GM18868 (cell line): ENCODE data around the gene KIF18A.

ENCODE experiments used
- ATAC-seq: cut with Tn5 transposase; IDR thresholded peaks from one replicate; pipeline ENCODE4 v1.9.1; 2021; ENCODE audit warnings: mild to moderate bottlenecking, moderate library complexity; ENCODE audit not compliant: unreplicated experiment

KIF18A gene

DNA sequence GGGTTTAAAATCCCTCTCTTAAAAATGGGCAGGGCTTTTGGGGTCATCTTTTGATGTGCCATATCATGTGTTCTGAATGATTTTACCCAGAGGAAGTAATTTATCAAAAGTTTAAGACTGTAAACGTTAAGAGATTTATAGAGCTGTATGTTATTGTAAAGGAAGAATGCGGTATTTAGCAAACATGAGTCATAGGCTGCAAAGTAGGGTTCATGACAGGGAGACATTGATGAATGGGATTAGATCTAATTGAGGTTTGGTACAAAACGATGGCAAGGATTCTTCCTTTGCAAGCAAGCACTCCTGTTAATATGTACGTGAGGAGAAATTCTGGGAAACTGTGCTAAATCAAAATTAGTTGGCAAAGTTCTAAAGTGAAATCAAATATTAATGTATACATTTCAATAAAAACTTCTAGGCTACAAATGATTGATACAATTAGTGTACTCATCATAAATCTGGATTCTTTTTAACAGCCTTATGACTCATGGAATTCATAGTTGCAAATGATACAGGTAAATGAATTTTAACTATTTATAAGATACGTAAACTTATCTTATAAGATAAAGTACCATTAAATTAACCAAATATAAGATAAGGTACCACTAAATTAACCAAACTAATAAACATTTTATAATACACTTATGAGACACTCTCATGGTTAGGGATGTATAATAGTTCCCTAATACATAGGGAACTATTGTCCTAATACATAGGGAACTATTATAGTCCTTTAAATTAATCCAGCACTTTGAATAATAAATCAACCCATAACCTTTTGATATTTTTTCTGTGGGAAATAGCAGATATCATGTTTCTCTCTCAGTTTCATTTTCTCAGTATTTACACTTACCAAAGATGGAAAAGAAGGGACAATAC lies 58.4 kb downstream of the KIF18A start:
- ATAC-seq: no peak

DNA sequence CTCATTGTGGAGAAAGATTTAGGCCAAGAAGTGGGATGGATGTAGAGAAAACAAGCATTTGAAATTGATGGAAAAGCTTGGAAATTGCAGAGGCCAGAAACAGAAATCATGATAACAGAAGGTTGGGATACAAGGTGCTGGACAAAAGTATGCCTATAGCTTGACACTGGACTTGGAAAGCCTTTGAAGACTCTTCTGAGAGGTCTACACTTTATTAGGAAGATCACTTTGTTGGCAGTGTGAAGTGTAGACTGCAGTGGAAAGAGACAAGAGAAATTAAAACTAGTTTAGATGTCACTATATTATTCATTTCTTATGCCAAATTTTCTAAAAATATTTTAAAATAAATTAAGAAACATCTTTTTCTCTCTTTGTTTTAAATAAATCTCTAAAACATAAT lies 59.1 kb downstream of the KIF18A start:
- ATAC-seq: no peak

- ATAC-seq: no peak
Observed at GRCh38 chr11:28043930-28044709, 63.8 kb downstream of the KIF18A start.

DNA sequence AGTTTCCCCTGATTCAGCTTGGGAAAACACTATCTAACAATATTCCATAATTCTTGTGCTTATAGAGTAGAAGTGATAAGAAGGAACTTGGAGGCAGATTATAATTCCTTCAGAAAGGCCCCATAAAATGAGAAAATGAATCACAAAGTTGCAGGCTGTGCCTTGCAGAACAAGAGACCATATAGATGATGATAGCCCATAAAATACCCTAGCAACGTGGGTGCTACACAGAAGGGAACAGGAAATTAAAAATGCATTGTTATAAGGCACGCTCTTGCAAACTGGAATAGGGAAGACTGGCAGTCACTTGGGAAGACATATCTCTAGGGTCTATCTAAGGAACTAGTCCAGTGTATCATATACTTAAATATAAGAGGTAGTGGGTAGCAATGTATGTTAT lies 67.6 kb downstream of the KIF18A start:
- no peak for ATAC-seq

DNA sequence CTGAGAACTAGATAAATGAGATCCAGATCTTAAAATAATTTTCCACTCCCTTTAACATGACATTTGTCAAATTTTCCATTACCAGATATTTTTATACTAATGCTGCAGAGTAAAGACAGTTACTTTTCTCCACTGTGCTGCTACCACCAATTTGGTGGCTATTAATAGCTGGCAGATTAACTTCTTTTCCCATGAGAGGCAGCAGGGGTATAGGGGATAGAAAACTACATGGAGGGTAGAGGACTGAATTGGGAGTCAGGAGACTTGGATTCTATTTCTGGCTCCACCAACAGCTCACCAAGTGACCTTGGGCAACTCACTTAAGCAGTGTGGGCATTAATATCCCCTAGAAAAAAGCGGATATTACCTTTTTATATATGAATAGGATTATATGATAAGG lies 69.2 kb downstream of the KIF18A start:
- no peak for ATAC-seq

DNA sequence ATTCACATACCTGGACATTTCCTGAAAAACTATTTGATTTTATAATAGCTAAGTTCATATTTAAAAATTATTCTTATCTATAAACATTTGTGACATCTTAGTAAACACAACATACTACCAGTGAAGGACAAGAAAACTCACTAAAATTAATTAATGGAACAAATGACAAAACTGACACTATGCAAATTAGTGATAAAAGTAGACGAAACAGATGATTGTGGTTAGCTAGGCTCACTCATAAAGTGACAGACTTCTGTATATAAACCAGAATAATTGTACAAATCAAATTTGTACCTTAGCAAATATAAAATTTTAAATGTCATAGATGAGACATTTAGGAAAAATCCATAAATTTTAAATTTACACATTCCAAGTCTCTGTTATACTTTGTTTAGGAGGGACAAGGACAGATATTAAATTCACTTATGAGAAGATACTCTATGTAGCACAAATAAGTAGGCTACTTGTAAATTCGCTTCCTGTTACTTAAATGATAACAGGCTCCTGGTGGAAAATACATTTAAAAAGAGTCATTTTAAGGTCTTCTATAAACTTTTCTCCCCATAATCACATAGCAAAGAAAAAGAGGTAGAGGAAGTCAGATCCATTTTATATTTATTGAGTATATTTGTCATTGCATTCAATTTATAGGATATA lies 81.2 kb downstream of the KIF18A start:
- ATAC-seq: peak; percentile 79

GRCh38 chr11:28017816-28018215 lies 90.1 kb downstream of the KIF18A start:
- no peak for ATAC-seq

- no peak for ATAC-seq
Observed at GRCh38 chr11:28011813-28012212, 96.1 kb downstream of the KIF18A start.

- no peak for ATAC-seq
Observed at GRCh38 chr11:28009996-28010395, 98.0 kb downstream of the KIF18A start.

DNA sequence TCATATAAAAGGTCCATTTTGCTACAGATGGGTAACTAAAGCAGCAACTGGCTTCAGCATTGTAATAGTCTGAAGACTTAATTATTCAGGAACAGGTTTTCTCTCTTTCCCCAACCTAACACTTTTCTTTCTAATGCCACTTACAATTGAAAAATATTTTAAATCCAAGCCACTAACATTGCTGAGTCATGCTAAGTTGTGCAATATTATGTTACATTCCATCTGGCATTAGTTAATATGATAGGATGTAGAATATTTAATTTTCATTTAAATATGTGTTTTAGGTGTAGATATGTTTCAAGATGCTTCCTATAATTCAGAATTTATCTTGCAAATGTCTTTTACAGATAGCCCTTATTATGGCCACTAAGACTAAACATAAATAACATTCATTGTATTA lies 98.6 kb downstream of the KIF18A start:
- ATAC-seq: no peak

- no peak for ATAC-seq
Observed at GRCh38 chr11:28003615-28004014, 104.3 kb downstream of the KIF18A start.

DNA sequence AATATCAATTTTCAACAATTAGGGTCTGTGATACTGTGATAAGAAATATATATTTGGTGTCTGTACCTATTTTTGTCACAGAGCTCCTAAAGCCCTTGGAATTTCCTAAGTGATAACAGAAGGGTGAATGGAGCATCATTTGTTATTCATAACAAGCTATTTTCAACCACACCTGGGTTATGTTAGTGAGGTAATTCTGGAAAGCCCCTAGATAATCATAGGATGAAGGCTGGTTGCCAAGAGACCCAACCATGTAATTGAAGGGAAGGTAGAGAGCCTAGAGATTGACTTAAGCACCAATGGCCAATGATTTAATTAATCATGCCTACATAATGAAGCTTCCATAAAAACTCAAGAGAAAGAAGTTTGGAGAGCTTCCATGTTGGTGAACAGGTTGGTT lies 109.4 kb downstream of the KIF18A start:
- ATAC-seq: peak; percentile 54

GRCh38 chr11:27997344-27997743 lies 110.6 kb downstream of the KIF18A start:
- ATAC-seq: no peak

DNA sequence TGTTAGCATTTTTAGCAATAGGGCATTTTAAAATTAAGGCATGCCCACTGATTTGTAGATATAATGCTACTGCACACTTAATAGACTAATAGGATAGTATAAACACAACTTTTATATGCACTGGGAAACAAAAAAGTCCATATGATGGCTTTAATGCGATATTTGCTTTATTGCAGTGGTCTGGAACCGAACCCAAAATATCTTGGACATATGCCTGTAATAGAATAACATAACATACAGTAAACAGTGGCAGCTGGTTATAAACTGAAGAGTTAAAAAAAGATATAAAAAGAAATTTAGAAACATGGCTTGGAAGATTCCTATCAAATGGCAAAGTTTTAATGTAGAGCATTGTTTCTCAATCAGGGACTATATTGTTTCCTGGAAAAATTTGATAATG lies 111.9 kb downstream of the KIF18A start:
- no peak for ATAC-seq

GRCh38 chr11:27995083-27995482 lies 112.9 kb downstream of the KIF18A start:
- ATAC-seq: no peak

DNA sequence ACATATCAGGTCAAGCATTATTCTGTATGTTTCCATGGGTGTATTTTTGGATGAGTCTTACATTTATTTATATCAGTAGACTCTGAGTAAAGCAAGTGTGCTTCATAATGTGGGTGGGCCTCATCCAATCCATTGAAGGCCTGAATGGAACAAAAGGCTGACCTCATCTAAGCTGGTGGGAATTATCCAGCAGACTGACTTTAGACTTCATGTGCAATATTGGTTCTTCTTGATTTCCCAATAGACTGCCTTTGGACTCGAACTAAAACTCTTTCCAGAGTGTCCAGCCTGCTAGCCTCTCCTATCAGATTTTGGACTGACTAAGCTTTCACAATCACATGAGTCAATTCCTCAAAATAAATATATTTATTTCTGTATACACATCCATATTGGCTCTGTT lies 116.2 kb downstream of the KIF18A start:
- ATAC-seq: no peak

GRCh38 chr11:27977527-27977926 lies 130.4 kb downstream of the KIF18A start:
- ATAC-seq: no peak

DNA sequence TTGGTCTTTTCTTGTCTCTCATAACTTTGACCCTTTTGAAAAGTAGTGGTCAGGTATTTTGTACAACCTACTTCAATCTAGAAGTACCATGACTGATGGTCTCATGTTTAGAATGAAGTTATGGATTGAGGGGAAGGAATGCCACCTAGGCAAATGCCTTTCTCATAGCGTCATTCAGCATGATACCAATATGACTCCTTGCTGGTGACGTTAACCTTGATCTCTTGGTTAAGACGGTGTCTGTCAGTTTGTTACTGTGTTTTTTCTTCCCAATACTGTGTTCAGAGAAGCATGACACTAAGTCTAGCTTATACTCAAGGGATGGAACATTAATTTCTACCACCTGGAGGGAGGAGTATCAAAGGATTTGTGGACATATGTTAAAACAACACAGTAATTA lies 130.9 kb downstream of the KIF18A start:
- no peak for ATAC-seq

DNA sequence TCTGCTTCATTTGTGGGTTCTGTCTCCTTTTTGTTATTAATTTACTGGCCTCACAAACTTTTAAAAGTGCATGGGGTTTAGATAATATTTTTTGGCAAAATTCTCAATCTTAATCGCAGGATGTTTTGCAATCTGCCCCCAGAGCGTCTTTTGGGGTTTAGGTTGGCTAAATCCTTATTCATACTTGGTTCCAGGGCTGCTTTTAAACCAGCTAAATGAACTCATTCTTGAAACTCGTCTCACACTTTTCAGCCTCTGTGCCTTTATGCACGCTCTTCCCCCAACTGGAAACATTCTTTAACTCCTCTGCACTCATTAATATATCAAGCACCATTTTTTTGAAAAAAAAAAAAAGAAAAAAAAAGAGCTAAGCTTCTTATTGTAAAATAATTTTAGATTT lies 131.7 kb downstream of the KIF18A start:
- ATAC-seq: no peak

DNA sequence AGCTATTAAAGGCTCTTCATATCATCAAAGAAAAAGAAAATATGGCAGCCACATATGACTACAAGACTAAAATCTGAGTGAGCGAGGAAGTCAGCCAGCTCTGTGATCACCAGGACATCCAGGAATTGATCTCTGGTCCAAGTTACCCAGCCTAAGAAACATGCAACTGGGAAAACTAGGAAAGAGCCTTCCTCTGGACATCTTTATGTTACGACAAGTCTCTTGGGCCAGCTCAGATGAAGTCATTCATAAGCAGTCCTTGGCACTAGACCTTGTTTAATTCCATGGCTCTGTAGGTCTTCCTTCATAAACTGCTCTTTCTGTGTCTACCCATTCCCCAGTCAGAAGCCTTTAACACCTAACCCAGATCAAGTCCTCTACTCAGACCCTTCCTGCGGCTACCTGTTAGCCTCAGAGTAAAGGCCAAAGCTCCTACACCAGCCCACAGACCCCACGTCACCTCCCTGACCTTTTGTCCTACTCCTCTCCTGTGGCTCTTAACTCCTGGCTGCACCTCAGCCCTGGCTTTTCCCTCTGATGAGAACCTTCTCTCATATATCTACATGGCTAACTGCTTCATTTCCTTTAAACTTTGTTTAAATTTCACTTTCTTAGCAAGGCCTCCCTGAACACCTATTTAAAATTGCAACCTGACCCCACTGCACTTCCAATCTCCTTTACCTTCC lies 134.0 kb downstream of the KIF18A start:
- no peak for ATAC-seq

DNA sequence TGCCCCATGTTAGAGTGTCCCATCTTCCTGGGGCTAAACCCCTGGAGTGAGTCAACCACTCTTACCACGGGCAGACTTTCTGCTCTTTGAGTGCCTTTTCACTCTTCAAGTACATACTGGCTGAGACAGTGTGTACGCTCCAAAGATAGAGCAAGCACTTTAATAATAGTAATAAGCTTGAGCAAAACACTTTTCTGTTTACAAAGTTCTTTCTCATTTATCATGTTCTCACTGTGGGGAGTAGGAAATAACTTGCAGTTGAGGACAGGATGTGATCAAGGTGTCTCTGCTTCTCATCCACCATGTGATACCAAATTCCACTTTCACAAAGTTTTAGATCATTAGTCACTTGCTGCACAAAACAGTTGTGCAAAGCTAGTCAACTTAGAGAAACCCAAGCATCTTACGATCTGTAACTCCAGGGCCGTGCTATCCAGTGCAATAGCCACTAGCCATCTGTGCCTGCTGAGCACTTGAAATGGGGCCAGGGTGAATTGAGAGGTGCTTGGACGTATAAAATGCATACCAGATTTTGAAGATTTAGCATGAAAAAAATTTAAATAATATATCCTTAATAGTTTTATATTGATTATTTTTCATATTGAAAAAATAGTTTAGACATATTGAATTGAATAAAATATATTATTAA lies 135.3 kb downstream of the KIF18A start:
- ATAC-seq: no peak
